Parathyroid adenoma (tissue), 2 donors: ENCODE measurements around the gene AMN.

Experiments used
- H2AFZ ChIP-seq: fragments of 300-600 bp; sonication (generic); one replicate; pipeline ENCODE4 v1.7.0; 2017; ENCODE audit warnings: antibody characterized with exemption, mild to moderate bottlenecking
- H3K27ac ChIP-seq: fragments of 300-600 bp; sonication (generic); one replicate; pipeline ENCODE4 v1.7.0; 2017
- H3K27me3 ChIP-seq: fragments of 300-600 bp; sonication (generic); one replicate; pipeline ENCODE4 v1.7.0; 2017; ENCODE audit warnings: low read length; ENCODE audit not compliant: control insufficient read depth, insufficient read depth
- H3K36me3 ChIP-seq: fragments of 300-600 bp; sonication (generic); one replicate; pipeline ENCODE4 v1.7.0; 2017; ENCODE audit warnings: low read length; ENCODE audit not compliant: control insufficient read depth, insufficient read depth
- H3K4me1 ChIP-seq: fragments of 300-600 bp; sonication (generic); one replicate; pipeline ENCODE4 v1.7.0; 2017; ENCODE audit warnings: control low read depth
- H3K4me2 ChIP-seq: fragments of 300-600 bp; sonication (generic); one replicate; pipeline ENCODE4 v1.7.0; 2017; ENCODE audit warnings: low read length
- H3K4me3 ChIP-seq: fragments of 300-600 bp; sonication (generic); one replicate; pipeline ENCODE4 v1.7.0; 2017; ENCODE audit warnings: low read depth, low read length
- H3K79me2 ChIP-seq: fragments of 300-600 bp; sonication (generic); one replicate; pipeline ENCODE4 v1.7.0; 2017; ENCODE audit warnings: control low read depth
- H3K9ac ChIP-seq: fragments of 300-600 bp; sonication (generic); one replicate; pipeline ENCODE4 v1.7.0; 2017; ENCODE audit warnings: mild to moderate bottlenecking
- H3K9me3 ChIP-seq: fragments of 300-600 bp; sonication (generic); one replicate; pipeline ENCODE4 v1.7.0; 2017; ENCODE audit warnings: low read length; ENCODE audit not compliant: control insufficient read depth
- TF ChIP-seq, protein P1 (sequence below): fragments of 300-600 bp; sonication (generic); IDR thresholded peaks from one replicate; pipeline ENCODE4 v1.7.0; 2017; ENCODE audit warnings: antibody characterized with exemption, mild to moderate bottlenecking
- donor health status: primary hyperparathyroidism.

AMN gene

GRCh38 chr14:102969060-102969791, 46.8 kb downstream of the AMN start:
- Histone ChIP-seq H3K36me3 (no peaks in the 10 kb centered on the region), H3K27ac (no peak overlapping the region), H3K4me3 (no peak overlapping the region), H3K27me3 (no peaks in the 10 kb centered on the region), H3K4me2 (no peak overlapping the region), H3K79me2 (peaks cover 4% of the 10 kb centered on the region), H3K9ac (no peak overlapping the region), H2AFZ (no peak overlapping the region), H3K4me1 (no peaks in the 10 kb centered on the region), H3K9me3 (no peaks in the 10 kb centered on the region)
- TF ChIP-seq, protein P1, sequence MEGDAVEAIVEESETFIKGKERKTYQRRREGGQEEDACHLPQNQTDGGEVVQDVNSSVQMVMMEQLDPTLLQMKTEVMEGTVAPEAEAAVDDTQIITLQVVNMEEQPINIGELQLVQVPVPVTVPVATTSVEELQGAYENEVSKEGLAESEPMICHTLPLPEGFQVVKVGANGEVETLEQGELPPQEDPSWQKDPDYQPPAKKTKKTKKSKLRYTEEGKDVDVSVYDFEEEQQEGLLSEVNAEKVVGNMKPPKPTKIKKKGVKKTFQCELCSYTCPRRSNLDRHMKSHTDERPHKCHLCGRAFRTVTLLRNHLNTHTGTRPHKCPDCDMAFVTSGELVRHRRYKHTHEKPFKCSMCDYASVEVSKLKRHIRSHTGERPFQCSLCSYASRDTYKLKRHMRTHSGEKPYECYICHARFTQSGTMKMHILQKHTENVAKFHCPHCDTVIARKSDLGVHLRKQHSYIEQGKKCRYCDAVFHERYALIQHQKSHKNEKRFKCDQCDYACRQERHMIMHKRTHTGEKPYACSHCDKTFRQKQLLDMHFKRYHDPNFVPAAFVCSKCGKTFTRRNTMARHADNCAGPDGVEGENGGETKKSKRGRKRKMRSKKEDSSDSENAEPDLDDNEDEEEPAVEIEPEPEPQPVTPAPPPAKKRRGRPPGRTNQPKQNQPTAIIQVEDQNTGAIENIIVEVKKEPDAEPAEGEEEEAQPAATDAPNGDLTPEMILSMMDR = no peak

DNA sequence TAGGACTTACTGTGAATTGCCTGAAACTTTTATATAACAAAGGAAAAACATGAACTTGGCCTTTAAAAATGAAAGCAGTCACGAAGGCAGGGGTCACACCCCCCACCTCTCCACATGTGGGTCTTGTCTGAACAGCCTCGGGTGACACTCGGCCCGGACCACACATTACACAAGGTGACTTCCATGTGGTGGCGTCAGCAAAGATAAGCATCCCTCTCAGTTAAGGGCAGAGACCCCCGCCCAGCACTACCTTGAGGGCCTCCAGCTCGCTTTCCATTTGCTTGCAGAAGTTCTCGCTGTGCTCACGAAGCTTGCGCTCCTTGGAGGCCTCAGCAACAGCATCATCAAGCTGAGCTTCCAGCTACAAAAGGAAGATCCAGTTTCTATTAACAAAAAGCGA, 47.4 kb downstream of the AMN start:
- peaks cover 3% of the 10 kb centered on the region for H3K79me2 ChIP-seq
- no peak overlapping the region for H3K9ac ChIP-seq
- no peak overlapping the region for H2AFZ ChIP-seq
- H3K27me3 ChIP-seq = no peaks in the 10 kb centered on the region
- no peak overlapping the region for H3K4me2 ChIP-seq
- no peak overlapping the region for H3K4me3 ChIP-seq
- H3K27ac ChIP-seq = no peak overlapping the region
- no peaks in the 10 kb centered on the region for H3K9me3 ChIP-seq
- TF ChIP-seq, protein P1 = no peak
- no peaks in the 10 kb centered on the region for H3K36me3 ChIP-seq
- H3K4me1 ChIP-seq = no peaks in the 10 kb centered on the region

DNA sequence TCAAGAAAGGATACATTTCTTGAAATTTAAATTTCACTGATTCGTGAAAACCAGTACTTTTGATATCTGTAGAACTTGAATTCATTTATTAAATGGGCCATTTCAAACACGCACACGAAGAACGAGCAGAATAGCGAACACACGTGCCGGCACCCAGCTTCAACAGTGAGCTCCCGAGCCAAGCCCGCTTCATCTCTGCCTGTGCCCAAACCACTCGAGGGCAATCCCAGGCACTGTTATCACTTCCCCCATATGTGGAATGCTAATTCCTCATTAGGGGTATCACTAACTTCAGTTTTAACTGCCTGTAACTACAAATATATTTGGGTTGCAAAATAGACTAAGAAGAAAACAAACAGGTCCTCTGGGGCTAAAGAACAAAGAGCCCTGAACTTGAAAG, 48.0 kb downstream of the AMN start:
- H3K4me2 ChIP-seq = no peak overlapping the region
- H3K79me2 ChIP-seq = peaks cover 3% of the 10 kb centered on the region
- no peaks in the 10 kb centered on the region for H3K9me3 ChIP-seq
- H3K9ac ChIP-seq = no peak overlapping the region
- no peak overlapping the region for H2AFZ ChIP-seq
- no peak overlapping the region for H3K4me3 ChIP-seq
- H3K27me3 ChIP-seq = no peaks in the 10 kb centered on the region
- no peaks in the 10 kb centered on the region for H3K4me1 ChIP-seq
- H3K27ac ChIP-seq = no peak overlapping the region
- no peaks in the 10 kb centered on the region for H3K36me3 ChIP-seq
- TF ChIP-seq, protein P1 = no peak

DNA sequence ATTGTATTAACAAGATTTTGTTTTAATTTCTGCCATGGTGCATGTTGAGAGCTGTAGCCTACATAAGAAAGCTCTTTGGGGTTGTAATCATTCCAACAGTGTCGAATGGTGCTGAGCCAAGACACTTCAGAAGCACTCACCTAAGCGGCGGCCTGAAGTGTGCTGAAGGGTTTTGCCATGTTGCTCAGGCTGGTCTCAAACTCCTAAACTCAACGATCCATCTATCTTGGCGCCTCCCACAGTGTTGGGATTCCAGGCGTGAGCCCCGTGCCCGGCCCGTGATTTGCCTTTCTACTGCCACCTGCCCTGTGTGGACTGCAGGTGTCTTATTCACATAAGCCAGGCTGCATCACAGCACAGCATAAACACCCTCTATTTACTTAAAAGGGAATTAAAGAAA, 48.9 kb downstream of the AMN start:
- H3K4me2 ChIP-seq = no peak overlapping the region
- H3K27me3 ChIP-seq = no peaks in the 10 kb centered on the region
- H3K4me3 ChIP-seq = no peak overlapping the region
- TF ChIP-seq, protein P1 = no peak
- peaks cover 6% of the 10 kb centered on the region for H3K79me2 ChIP-seq
- H3K27ac ChIP-seq = no peak overlapping the region
- H3K9ac ChIP-seq = no peak overlapping the region
- H3K36me3 ChIP-seq = no peaks in the 10 kb centered on the region
- H3K9me3 ChIP-seq = no peaks in the 10 kb centered on the region
- no peaks in the 10 kb centered on the region for H3K4me1 ChIP-seq
- H2AFZ ChIP-seq = no peak overlapping the region
